HG03045 (cell line): ENCODE measurements around the gene CORT.
A peak's percentile ranks its signal among the peaks of the same experiment; 100 is the strongest.
"Not testable (repeated sequence)": the region's sequence is repeated elsewhere in the genome, so short reads cannot be mapped to it uniquely, and the experiment has no call there.

Experiments
- ATAC-seq: cut with Tn5 transposase; IDR thresholded peaks from one replicate; pipeline ENCODE4 v1.9.1; 2021; ENCODE audit warnings: mild to moderate bottlenecking, moderate library complexity; ENCODE audit not compliant: unreplicated experiment

Gene CORT, protein sequence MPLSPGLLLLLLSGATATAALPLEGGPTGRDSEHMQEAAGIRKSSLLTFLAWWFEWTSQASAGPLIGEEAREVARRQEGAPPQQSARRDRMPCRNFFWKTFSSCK

DNA sequence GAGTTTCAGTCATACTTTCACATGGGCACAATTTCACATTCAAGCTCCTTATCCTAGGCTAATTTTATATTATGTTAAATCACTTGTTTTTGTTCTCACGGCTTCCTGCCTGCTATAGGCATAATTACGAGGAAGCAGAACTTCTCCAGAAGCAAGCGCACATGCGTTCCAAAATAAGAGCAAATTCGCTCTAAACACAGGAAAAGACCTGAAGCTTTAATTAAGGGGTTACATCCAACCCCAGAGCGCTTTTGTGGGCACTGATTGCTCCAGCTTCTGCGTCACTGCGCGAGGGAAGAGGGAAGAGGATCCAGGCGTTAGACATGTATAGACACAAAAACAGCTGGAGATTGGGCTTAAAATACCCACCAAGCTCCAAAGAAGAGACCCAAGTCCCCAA lies at the start of gene CORT:
TSS of gene CORT (plus strand) at position 281 of the 400 bp plus-strand sequence. CDS start 193 bp downstream, outside the sequence.
- no peak for ATAC-seq

- no peak for ATAC-seq
Measured at GRCh38 chr1:10401281-10401680, 48.5 kb upstream of the CORT start.

DNA sequence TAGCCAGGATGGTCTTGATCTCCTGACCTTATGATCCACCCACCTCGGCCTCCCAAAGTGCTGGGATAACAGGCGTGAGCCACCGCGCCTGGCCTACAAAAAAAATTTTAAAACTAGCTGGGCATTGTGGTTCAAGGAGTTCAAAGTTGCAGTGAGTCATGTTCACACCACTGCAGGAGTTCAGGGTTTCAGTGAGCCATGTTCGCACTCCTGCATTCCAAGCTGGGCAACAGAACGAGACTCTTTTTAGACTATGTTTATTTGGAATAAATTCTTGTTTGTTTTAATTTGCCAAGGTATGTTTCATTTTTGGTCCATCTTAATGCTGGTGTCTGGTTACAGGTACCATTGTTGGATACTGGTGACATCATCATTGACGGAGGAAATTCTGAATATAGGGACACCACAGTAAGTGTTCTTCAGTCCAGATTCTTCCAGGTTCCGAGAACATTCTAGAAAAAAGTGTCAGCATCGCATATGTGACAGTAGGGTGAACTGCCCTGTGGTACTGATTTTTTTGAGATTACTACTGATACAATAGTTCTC lies 47.0 kb upstream of the CORT start:
- no peak for ATAC-seq

DNA sequence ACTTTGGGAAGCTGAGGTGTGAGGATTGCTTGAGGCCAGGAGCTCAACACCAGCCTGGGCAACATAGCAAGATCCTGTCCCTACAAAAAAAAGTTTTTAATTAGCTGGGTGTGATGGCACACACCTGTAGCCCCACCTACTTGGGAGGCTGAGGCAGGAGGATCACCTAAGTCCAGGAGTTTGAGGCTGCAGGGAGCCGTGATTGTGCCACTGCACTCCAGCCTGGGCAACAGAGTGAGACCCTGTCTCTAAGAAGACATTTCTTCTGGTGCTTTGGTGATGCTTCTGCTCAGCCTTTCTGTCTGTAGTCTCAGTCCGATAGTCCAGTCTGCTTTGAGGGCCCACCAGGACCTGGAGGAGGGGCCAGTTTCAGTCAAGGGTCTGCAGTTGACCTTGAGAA lies 42.6 kb upstream of the CORT start:
- no peak for ATAC-seq

DNA sequence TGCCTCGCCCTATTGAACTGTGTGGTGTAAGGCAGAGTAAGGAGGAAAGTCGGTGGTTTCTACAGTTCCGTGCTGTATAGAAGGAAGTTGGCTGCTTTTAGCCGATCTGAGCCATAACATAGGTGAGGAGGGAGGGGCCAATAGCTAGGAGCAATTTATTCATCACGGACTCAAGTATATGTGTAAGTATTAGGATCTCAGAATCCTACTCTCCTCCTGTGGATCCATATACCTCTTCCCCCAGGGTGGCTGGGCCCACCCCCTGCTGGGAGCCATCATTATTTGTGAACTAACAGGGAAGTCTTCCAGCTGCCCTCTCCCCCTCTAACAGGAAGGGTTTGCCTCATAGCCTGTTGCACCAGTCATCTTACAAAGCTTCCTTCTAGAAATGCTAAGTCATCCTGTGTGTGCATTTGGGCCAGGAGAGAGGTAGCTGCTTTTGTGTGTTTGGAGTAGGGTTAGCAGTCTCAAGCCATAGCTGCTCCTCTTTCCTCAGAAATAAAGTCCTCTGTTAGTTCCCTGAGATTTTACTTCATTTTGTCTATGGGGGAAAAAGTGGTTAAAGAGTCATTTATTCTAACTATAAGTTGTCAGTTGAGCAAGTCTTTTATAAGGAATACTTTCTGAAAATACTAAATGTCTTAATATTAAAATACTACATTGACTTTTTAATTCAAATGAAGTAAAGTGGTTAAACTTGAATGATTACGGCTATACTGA lies 34.5 kb upstream of the CORT start:
- no peak for ATAC-seq

- ATAC-seq = not testable (repeated sequence)
Measured at GRCh38 chr1:10415967-10416366, 33.9 kb upstream of the CORT start.

DNA sequence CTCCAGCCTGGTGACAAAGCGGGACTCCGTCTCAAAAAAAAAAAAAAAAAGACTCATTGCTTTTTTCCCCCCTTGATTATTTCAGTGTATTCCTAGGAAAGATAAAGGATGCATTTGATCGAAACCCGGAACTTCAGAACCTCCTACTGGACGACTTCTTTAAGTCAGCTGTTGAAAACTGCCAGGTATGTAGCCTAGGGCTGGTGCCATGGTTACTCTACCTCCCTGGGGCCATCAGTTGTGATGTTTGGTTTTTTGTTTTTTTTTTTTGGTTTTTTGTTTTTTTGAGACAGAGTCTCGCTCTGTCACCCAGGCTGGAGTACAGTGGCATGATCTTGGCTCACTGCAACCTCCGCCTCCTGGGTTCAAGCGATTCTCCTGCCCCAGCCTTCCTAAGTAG lies 31.1 kb upstream of the CORT start:
- ATAC-seq = not testable (repeated sequence)

GRCh38 chr1:10419351-10419750 lies 30.5 kb upstream of the CORT start:
- ATAC-seq = no peak

- ATAC-seq = no peak
Measured at GRCh38 chr1:10421637-10422036, 28.2 kb upstream of the CORT start.

GRCh38 chr1:10424034-10424433 lies 25.8 kb upstream of the CORT start:
- ATAC-seq = no peak

DNA sequence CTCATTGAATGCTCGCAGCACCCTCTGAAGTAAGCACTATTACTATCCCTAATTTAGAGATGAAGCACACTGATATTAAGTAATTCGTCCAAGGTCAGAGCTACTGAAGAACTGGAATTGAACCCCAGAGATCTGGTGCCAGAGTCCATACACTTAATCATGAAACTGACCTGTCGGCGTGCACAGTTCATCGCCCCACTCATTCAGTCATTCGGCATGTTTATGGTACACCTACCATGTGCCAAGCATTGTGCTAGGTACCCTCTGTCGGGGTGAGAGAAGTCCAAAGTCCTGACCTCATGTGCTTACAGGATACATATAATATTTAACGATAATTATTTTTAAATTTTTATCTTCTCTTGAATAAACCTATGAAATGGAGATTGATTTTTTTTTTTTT lies 25.2 kb upstream of the CORT start:
- ATAC-seq = no peak

DNA sequence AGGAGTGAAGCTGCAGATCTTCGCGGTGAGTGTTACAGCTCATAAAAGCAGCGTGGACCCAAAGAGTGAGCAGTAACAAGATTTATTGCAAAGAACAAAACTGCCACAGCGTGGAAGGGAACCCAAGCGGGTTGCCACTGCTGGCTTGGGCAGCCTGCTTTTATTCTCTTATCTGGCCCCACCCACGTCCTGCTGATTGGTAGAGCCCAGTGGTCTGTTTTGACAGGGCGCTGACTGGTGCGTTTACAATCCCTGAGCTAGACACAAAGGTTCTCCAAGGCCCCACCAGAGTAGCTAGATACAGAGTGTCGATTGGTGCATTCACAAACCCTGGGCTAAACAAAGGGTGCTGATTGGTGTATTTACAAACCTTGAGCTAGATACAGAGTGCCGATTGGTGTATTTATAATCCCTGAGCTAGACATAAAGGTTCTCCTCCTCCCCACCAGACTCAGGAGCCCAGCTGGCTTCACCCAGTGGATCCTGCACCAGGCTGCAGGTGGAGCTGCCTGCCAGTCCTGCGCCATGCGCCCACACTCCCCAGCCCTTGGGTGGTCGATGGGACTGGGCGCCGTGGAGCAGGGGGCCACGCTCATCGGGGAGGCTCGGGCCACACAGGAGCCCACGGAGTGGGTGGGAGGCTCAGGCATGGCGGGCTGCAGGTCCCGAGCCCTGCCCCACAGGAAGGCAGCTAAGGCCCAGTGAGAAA lies 23.9 kb upstream of the CORT start:
- not testable (repeated sequence) for ATAC-seq

GRCh38 chr1:10426535-10426848 lies 23.3 kb upstream of the CORT start:
- ATAC-seq = not testable (repeated sequence)

DNA sequence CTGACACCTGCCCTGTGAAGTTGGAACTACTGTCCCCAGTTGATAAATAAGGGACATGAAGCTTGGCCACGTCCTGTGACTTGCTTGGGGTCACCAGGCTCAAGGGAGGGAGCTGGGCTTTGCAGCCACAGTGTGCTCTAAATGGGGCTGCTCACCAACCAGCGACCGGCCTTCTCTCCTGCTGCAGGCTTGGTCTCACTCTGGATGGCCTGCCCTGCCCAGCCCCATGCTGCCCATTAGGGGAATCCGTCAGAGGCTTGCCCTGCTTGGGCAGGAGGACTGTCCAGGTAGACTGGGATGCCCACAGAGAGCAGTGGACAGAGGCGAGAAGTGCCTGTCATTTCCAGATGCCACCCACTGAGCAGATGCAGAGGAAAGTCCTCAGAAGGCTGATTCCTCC lies 20.8 kb upstream of the CORT start:
- no peak for ATAC-seq

DNA sequence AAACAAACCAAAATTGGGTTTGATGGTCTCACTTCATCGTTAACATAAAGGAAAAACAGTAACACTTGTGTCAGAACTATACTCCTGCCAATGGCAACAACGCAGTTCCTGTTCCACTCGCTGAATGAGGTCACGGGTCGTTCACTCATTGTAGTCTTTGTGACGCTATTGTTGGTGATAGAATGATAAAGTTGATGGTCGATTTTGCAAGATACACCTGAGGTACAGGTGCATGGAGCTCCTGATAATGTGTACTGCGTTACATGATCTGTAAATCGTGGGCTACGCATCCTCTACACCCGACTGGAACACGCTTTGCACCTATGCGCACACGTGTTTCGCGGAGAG lies 20.0 kb upstream of the CORT start:
- ATAC-seq = no peak

DNA sequence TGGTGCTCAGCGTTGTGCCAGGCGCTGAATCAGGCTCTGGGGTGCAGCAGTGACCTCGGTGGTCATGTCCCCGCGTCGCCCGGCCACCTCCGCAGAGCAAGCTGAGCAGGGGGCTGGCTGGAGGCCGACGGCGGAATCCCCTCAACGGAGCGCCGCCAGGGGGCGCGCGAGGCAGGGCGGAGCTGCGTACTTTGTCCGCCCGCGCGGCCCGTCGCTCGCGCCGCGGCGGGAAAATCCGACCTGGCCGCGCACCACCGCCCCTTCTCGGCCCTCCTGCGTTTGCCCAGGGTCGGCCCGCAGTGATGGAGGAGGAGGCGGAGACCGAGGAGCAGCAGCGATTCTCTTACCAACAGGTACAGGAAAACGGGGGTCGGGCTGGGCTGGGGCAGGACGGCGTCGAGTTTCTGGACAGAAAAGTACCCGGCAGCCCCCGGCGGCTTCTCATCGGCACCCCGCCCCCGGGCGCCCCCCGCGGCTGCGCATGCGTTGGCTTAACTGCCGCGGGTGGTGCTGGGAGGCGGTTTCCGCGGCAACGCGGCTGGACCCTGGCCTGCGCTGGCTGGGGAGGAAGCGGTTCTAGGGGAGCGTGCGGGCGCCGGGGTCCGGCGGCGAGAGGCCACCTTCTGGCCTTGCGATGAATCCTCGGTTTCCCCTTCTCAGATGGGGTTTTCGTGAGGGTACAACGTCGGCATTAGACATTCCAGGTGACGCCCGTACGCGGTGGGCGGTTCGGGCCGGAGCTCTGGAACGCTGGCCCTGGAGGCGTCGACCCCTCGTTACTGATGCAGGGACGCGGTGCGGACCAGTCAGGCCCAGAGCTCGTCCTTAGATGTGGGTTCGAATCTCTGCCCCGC lies 19.4 kb upstream of the CORT start, which contains the start of gene CENPS:
TSS of gene CENPS (plus strand) at position 218 of the 854 bp plus-strand sequence. CDS start at position 303, 85 bp downstream.
- peak; percentile 79 for ATAC-seq

- ATAC-seq = no peak
Measured at GRCh38 chr1:10431070-10431730, 18.6 kb upstream of the CORT start.

GRCh38 chr1:10432910-10433700 lies 16.7 kb upstream of the CORT start:
- no peak for ATAC-seq

DNA sequence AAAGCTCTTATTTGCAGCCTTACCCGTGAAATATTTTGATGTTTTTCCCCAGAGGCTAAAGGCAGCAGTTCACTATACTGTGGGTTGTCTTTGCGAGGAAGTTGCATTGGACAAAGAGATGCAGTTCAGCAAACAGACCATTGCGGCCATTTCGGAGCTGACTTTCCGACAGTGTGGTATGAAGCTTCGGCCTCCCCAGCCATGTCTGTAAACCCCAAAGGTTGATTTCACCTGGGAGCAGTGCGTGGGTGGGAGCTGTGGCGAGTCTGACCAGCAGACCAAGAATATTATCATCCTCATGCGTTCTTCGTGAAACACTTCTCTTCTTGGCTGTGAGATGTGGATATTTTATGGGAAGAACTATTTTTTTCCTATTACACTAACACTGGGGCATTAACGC lies 16.0 kb upstream of the CORT start:
- ATAC-seq = no peak

GRCh38 chr1:10434590-10434989 lies 15.2 kb upstream of the CORT start:
- no peak for ATAC-seq
